B cell (primary cell): ENCODE results near the gene AUTS2. TPM values are rescaled to one million over a fixed set of nuclear protein-coding genes. Genes with fewer than 3 reads are reported as not detected.

Experiments
- ATAC-seq: fragments of 200-7000 bp; cut with Tn5 transposase; one replicate; pipeline ENCODE4 v1.10.0; 2021; ENCODE audit warnings: low read depth, mild to moderate bottlenecking, moderate number of reproducible peaks, moderate library complexity
- CTCF ChIA-PET: fragments of 350-600 bp; sonication (Branson Sonifier 250); formaldehyde crosslinking; loops from one replicate; lab custom pipeline; 2021; ENCODE audit warnings: antibody characterized with exemption, inconsistent platforms; lab: Charles Lee
- POLR2A ChIA-PET: fragments of 350-600 bp; sonication (Branson Sonifier 250); formaldehyde crosslinking; loops from one replicate; lab custom pipeline; 2021; ENCODE audit warnings: antibody characterized with exemption; lab: Charles Lee
- DNase-seq: peaks from one replicate; pipeline ENCODE4 v3.0.0; 2013
- H2AFZ ChIP-seq: 2 replicates; pipeline ENCODE4 v1.6.1; 2012; ENCODE audit warnings: mild to moderate bottlenecking, low read depth, low read length; ENCODE audit not compliant: insufficient read depth, poor library complexity, severe bottlenecking
- H3K27ac ChIP-seq, 2 donors: 1 replicate in 1 of 2; 2 replicates in 1 of 2; pipeline ENCODE4 v1.5.1; 2012 to 2013; ENCODE audit warnings: low read length in 2 of 2, mild to moderate bottlenecking in 2 of 2, moderate library complexity in 1 of 2
- H3K27me3 ChIP-seq, 4 experiments: fragments of 200-600 bp in 1 of 4; sonication (generic) in 1 of 4; replicated peaks in 1 of 4; 1 replicate in 2 of 4; 2 replicates in 2 of 4; pipeline versions ENCODE4 v1.6.1 to v1.7.0; 2013 to 2016; ENCODE audit warnings: low read length in 3 of 4, mild to moderate bottlenecking in 2 of 4, mixed read lengths in 1 of 4, moderate library complexity in 1 of 4; ENCODE audit not compliant: insufficient read depth in 4 of 4, control insufficient read depth in 3 of 4; ENCODE audit errors: control extremely low read depth in 1 of 4
- H3K36me3 ChIP-seq, 2 experiments: replicated peaks in 1 of 2; 1 replicate in 1 of 2; 2 replicates in 1 of 2; pipeline versions ENCODE4 v1.6.1 to v1.7.1; 2013; ENCODE audit warnings: low read length in 1 of 2; ENCODE audit not compliant: insufficient read depth in 2 of 2, control insufficient read depth in 1 of 2; ENCODE audit errors: control extremely low read depth in 1 of 2, extremely low read depth in 1 of 2
- H3K4me1 ChIP-seq, 2 donors: fragments of 200-600 bp in 1 of 2; sonication (generic) in 1 of 2; 1 replicate in 1 of 2; 2 replicates in 1 of 2; pipeline versions ENCODE4 v1.5.1 to v1.6.1; 2013 to 2017; ENCODE audit warnings: low read length in 2 of 2; ENCODE audit not compliant: control insufficient read depth in 2 of 2, insufficient read depth in 2 of 2
- H3K4me2 ChIP-seq: replicated peaks from 2 replicates; pipeline ENCODE3; 2012; ENCODE audit warnings: mild to moderate bottlenecking, low read depth, low read length; ENCODE audit not compliant: poor library complexity, severe bottlenecking
- H3K4me3 ChIP-seq, 5 experiments: fragments of 200-600 bp in 1 of 5; sonication (generic) in 1 of 5; 1 replicate in 3 of 5; 2 replicates in 2 of 5; pipeline versions ENCODE4 v1.5.1 to v1.7.0; 2011 to 2016; ENCODE audit warnings: low read length in 4 of 5, mild to moderate bottlenecking in 4 of 5, low read depth in 2 of 5, control low read depth in 1 of 5, moderate library complexity in 1 of 5; ENCODE audit not compliant: insufficient read depth in 1 of 5; ENCODE audit errors: control extremely low read depth in 1 of 5, extremely low read depth in 1 of 5
- H3K79me2 ChIP-seq: fragments of 200-600 bp; sonication (generic); one replicate; pipeline ENCODE4 v1.6.0; 2016; ENCODE audit warnings: low read length; ENCODE audit not compliant: control insufficient read depth, insufficient read depth
- H3K9ac ChIP-seq: fragments of 200-600 bp; sonication (generic); 2 replicates; pipeline ENCODE4 v1.6.1; 2017; ENCODE audit warnings: mild to moderate bottlenecking, low read length, moderate library complexity
- H3K9me3 ChIP-seq, 3 donors: one replicate each; pipeline versions ENCODE4 v1.6.1 to v1.7.1; 2013; ENCODE audit warnings: low read length in 2 of 3; ENCODE audit not compliant: control insufficient read depth in 2 of 3, insufficient read depth in 1 of 3; ENCODE audit errors: control extremely low read depth in 1 of 3
- H4K20me1 ChIP-seq: 2 replicates; pipeline ENCODE4 v1.6.0; 2012; ENCODE audit warnings: mild to moderate bottlenecking, low read length; ENCODE audit not compliant: insufficient read depth, control insufficient read depth, poor library complexity, severe bottlenecking
- H3K27ac Mint-ChIP-seq: one replicate; pipeline ENCODE4 v1.8.0; 2021; ENCODE audit warnings: mixed read lengths
- H3K27me3 Mint-ChIP-seq: one replicate; pipeline ENCODE4 v1.8.0; 2021; ENCODE audit warnings: mixed read lengths
- H3K4me1 Mint-ChIP-seq: one replicate; pipeline ENCODE4 v1.8.0; 2021; ENCODE audit warnings: mixed read lengths
- H3K4me3 Mint-ChIP-seq: one replicate; pipeline ENCODE4 v1.8.0; 2021; ENCODE audit warnings: mixed read lengths
- H3K9me3 Mint-ChIP-seq: one replicate; pipeline ENCODE4 v1.8.0; 2022; ENCODE audit warnings: mixed read lengths; ENCODE audit not compliant: insufficient read depth
- EZH2 ChIP-seq: IDR thresholded peaks from 2 replicates; pipeline ENCODE4 v1.6.1; 2012; ENCODE audit warnings: borderline replicate concordance, low read depth, mild to moderate bottlenecking, moderate library complexity, low read length; ENCODE audit not compliant: insufficient read depth, poor library complexity, severe bottlenecking
- WGBS: methylation state at CpG from one replicate; pipeline ENCODE4 v1.1.5; 2013; ENCODE audit warnings: missing lambda C conversion rate; ENCODE audit not compliant: insufficient coverage; 5-methylcytosine and 5-hydroxymethylcytosine counted together
- intact Hi-C: fragments of 100-400 bp; cut with micrococcal nuclease; formaldehyde crosslinking; loops from one replicate; pipeline ENCODE4 v1.10.0; 2022
- polyA plus RNA-seq: library from polyadenylated mRNA; depleted of rRNA; stranded (reverse); fragments of >200 nt; gene quantifications from 2 replicates; pipeline ENCODE4 v1.2.3, GENCODE V29; 2012
- total RNA-seq, 2 donors: library from RNA; stranded (reverse); fragments of 120-200 nt in 1 of 2; gene quantifications; 1 replicate in 1 of 2; 2 replicates in 1 of 2; pipeline versions ENCODE4 v1.2.3 to v1.2.4, GENCODE V29; 2013 to 2022
- TF ChIP-seq, protein P1 (sequence below): fragments of 200-600 bp; IDR thresholded peaks from one replicate; pipeline ENCODE4 v1.8.0; 2022; ENCODE audit warnings: antibody characterized with exemption, mild to moderate bottlenecking

AUTS2 gene
- total and polyA plus RNA-seq, 2 donors (not counting 1 experiment from before 2014, with no cell fraction given) = 22.3 to 35.0 TPM

GRCh38 chr7:70237256-70237655 lies 639.0 kb downstream of the AUTS2 start:
- no peaks in the 10 kb centered on the region for H3K9me3 Mint-ChIP-seq
- ATAC-seq (no peak), DNase-seq (no peak)
- no peak overlapping the region for H3K4me3 Mint-ChIP-seq
- TF ChIP-seq, protein P1, sequence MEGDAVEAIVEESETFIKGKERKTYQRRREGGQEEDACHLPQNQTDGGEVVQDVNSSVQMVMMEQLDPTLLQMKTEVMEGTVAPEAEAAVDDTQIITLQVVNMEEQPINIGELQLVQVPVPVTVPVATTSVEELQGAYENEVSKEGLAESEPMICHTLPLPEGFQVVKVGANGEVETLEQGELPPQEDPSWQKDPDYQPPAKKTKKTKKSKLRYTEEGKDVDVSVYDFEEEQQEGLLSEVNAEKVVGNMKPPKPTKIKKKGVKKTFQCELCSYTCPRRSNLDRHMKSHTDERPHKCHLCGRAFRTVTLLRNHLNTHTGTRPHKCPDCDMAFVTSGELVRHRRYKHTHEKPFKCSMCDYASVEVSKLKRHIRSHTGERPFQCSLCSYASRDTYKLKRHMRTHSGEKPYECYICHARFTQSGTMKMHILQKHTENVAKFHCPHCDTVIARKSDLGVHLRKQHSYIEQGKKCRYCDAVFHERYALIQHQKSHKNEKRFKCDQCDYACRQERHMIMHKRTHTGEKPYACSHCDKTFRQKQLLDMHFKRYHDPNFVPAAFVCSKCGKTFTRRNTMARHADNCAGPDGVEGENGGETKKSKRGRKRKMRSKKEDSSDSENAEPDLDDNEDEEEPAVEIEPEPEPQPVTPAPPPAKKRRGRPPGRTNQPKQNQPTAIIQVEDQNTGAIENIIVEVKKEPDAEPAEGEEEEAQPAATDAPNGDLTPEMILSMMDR = no peak
- no peak for TF ChIP-seq EZH2
- Histone ChIP-seq H4K20me1 (no peaks in the 10 kb centered on the region), H3K27me3 (no peaks in the 10 kb centered on the region), H3K4me2 (no peak overlapping the region), H3K9me3 (no peaks in the 10 kb centered on the region), H3K9ac (no peak overlapping the region), H3K4me3 (no peak overlapping the region), H3K36me3 (peaks cover 0 to 2% of the 10 kb centered on the region in 2 experiments), H3K79me2 (no peaks in the 10 kb centered on the region), H3K4me1 (peaks cover 14 to 16% of the 10 kb centered on the region in 2 donors), H3K27ac (peak overlapping the region; percentile 26 to 65), H2AFZ (no peak overlapping the region)
- H3K27me3 Mint-ChIP-seq = no peaks in the 10 kb centered on the region
- CTCF ChIA-PET = no interaction called here
- no peak overlapping the region for H3K27ac Mint-ChIP-seq
- WGBS = no CpG with 5 or more reads among the region's 1 CpG
- peaks cover 17% of the 10 kb centered on the region for H3K4me1 Mint-ChIP-seq
- POLR2A ChIA-PET = no interaction called here
- intact Hi-C loops = no loop called here

DNA sequence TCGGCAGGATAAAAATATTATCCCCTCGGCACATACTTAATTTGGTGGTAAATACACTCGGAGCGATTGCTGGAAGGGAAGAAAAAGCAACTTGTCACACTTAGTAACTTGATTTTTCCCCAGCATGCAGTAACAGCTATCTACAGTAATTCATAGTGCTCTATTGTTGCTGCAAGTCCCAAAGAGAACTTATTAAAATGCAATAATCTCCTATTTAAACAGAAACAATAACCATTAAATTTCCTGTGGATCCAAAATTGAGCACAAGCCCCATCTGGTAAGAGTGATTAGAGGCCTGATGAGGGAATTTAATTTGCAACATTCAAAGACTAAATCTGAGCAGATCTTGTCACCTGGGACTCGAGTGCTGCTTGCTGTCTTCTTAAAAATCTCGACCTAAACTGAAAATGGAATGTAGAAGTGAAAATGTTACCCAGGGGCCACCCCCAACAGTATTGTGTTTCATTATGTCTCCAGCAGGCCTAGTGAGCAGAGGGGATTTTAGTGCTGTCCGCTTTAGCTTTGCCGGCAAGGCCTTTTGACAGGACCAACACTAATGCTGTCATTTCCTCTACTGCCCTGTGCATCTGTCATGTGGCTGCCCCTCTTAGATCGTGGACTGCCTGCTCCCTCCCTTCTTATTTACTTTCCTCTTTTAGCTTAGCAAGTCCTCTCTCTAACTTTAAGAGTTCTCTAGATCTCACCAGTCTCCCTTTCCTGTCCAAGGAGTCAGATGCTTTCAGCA lies 639.7 kb downstream of the AUTS2 start:
- CTCF ChIA-PET = no interaction called here
- ATAC-seq (peak; percentile 84), DNase-seq (peak; percentile 64)
- Histone ChIP-seq H3K9me3 (no peaks in the 10 kb centered on the region), H3K79me2 (no peaks in the 10 kb centered on the region), H4K20me1 (no peaks in the 10 kb centered on the region), H3K36me3 (peaks cover 0 to 2% of the 10 kb centered on the region in 2 experiments), H3K4me2 (peak overlapping the region; percentile 46), H3K4me3 (peak overlapping the region in 1 of 5 experiments; percentile 10), H3K27ac (peak overlapping the region; percentile 26 to 65), H3K27me3 (no peaks in the 10 kb centered on the region), H3K4me1 (peaks cover 14 to 16% of the 10 kb centered on the region in 2 donors), H2AFZ (peak overlapping the region; percentile 27), H3K9ac (peak overlapping the region; percentile 36)
- intact Hi-C loops = no loop called here
- TF ChIP-seq EZH2 = no peak
- TF ChIP-seq, protein P1 = no peak
- Mint-ChIP-seq H3K27me3 (no peaks in the 10 kb centered on the region), H3K4me1 (peaks cover 17% of the 10 kb centered on the region), H3K27ac (peak overlapping the region; percentile 70), H3K4me3 (peak overlapping the region; percentile 57), H3K9me3 (no peaks in the 10 kb centered on the region)
- 3% methylated on average over 4 of the region's 9 CpGs for WGBS
- POLR2A ChIA-PET = no interaction called here
